NCI-H460 (cell line): Measurements from ENCODE around the gene HBA1. TPM values are rescaled to one million over a fixed set of nuclear protein-coding genes. Genes with fewer than 3 reads are reported as not detected.
"Not testable (repeated sequence)": the region's sequence is repeated elsewhere in the genome, so short reads cannot be mapped to it uniquely, and the experiment has no call there.

Experiments
- DNase-seq: peaks from one replicate; pipeline ENCODE4 v3.0.0-alpha.2; 2016; ENCODE audit warnings: low read depth; ENCODE audit errors: extremely low read depth
- total RNA-seq: library from RNA; depleted of rRNA; stranded (reverse); fragments of >200 nt; shearing (Covaris generic); gene quantifications from 2 replicates; pipeline ENCODE4 v1.2.3, GENCODE V29; 2014

HBA1 gene
- total RNA-seq, 1 experiment from 2014 or later, result 2.2 TPM

DNA sequence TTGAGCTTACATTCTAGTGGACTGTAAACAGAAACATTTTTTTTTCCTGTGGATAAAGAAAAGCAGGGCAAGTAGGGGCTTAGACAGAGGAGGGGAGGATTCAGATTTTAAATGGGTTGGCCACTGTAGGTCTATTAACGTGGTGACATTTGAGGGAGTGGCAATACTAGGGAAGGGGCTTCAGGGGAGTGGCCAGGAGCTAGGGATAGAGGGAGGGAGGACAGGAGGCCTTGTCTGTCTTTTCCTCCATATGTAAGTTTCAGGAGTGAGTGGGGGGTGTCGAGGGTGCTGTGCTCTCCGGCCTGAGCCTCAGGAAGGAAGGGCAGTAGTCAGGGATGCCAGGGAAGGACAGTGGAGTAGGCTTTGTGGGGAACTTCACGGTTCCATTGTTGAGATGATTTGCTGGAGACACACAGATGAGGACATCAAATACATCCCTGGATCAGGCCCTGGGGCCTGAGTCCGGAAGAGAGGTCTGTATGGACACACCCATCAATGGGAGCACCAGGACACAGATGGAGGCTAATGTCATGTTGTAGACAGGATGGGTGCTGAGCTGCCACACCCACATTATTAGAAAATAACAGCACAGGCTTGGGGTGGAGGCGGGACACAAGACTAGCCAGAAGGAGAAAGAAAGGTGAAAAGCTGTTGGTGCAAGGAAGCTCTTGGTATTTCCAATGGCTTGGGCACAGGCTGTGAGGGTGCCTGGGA, 17.2 kb upstream of the HBA1 start:
- no peak for DNase-seq

DNA sequence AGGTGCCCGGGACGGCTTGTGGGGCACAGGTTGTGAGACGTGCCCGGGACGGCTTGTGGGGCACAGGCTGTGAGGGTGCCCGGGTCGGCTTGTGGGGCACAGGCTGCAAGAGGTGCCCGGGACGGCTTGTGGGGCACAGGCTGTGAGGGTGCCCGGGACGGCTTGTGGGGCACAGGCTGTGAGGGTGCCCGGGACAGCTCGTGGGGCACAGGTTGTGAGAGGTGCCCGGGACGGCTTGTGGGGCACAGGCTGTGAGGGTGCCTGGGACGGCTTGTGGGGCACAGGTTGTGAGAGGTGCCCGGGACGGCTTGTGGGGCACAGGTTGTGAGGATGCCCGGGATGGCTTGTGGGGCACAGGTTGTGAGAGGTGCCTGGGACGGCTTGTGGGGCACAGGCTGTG, 16.2 kb upstream of the HBA1 start:
- DNase-seq, result not testable (repeated sequence)

GRCh38 chr16:160691-161190, 15.7 kb upstream of the HBA1 start:
- DNase-seq, result no peak

GRCh38 chr16:162271-162991, 14.0 kb upstream of the HBA1 start:
- no peak for DNase-seq

GRCh38 chr16:163139-163538, 13.3 kb upstream of the HBA1 start:
- not testable (repeated sequence) for DNase-seq

DNA sequence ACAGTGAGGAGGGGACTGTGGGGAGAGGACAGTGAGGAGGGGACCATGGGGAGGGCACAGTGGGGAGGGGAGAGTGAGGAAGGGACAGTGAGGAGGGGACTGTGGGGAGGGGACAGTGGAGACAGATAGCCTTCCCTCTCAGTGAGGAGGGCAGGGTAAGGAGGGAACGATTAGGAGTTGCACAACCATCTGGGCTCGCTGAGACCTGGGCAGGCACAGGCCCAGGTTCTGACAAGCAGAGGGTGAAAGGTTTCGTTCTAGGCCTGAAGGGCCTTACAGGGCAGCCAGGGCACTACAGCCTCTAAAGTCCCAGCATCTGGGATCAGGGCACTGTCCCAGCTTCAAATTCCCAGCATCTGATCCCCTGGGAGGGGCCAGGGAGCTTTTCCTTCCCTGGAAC, 12.8 kb upstream of the HBA1 start:
- DNase-seq, result not testable (repeated sequence)

DNA sequence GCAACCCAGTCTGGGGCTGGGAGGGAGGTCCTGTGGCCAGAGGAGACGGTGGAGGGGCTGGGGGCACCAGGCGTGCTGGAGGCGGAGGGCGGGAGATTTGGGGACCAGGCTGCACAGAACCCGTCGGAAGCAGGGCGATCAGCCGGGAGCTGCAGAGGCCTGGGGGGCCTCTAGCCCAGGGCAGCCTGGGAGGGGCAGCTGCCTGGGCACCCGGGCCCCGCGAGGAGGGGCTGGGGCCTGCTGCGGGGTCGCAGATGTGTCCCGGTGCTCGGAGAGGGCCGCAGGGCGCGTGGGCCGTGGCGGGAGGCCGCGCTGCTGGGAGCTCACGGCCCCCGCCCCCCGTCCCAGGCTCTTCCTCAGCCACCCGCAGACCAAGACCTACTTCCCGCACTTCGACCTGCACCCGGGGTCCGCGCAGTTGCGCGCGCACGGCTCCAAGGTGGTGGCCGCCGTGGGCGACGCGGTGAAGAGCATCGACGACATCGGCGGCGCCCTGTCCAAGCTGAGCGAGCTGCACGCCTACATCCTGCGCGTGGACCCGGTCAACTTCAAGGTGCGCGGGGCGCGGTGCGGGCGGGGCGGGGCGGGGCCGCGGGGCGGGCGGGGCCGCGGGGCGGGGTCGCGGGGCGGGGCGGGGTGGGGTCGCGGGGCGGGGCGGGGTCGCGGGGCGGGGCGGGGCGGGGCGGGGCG, 12.2 kb upstream of the HBA1 start:
- DNase-seq, result not testable (repeated sequence)

- DNase-seq, result no peak
These were observed 11.5 kb upstream of the HBA1 start for GRCh38 chr16:164827-165538.

DNA sequence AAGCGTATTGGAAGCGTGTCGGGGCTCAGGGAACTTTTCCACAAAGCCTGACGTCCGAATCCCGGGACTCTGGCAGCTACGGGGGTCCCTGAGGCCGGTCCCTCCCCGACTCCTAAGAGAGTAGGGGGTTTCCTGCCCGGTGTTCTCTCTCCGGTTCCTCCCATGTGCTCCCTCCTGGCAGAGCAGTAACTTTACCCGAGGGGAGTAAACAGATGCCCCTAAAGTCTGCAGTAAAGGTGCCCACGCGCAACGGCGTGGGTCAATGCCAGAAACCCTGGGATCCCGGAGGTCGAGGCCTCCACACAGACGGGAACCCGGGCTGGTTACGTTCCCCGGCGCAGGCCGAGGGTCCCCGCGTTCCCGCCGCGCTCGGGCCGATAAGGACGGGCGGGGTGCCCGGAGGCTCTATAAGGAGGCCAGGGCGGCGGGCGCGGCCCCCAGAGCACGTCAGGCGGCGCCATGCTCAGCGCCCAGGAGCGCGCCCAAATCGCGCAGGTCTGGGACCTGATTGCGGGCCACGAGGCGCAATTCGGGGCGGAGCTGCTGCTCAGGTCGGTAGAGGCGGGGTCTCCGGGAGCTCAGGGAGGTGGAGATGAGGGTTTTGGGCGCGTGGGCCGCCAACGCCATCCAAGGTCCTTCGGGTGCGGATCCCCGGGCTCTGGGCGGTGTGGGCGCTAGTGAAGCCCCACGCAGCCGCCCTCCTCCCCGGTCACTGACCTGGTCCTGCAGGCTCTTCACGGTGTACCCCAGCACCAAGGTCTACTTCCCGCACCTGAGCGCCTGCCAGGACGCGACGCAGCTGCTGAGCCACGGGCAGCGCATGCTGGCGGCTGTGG, 10.7 kb upstream of the HBA1 start, which contains the start of gene HBM:
Gene HBM, plus strand, starts transcription at position 440 of the 836 bp plus-strand sequence. Its CDS starts 20 bp downstream, at position 460.
- no peak for DNase-seq

GRCh38 chr16:166375-167121, 9.9 kb upstream of the HBA1 start:
- DNase-seq, result no peak

DNA sequence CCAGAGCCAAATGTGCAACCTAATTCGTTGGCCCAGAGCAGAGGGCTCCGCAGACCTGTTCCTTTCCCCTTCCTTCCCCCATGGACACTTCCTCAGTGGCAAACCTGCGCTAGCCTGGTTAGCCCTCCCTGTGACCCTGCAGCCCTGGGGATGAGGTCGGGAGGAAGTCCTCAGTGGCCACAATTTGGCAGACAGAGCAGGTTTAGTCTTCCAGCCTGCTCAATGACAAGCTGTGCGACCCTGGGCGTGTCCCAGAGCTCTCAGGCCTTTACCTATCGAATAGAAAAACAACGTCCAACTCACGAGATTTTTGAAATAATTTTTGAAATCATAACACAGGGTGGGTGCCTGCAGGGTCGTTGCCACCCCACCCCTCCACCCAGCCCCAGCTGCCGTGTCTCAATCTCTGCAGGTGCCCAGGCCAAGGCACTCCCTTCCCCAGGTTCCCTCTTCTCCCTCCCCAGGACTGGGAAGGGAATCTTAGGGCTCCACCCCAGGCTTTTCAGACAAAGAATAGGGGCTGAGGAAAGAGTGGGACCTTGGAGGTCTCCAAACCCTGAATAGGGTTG, 9.3 kb upstream of the HBA1 start:
- no peak for DNase-seq

DNA sequence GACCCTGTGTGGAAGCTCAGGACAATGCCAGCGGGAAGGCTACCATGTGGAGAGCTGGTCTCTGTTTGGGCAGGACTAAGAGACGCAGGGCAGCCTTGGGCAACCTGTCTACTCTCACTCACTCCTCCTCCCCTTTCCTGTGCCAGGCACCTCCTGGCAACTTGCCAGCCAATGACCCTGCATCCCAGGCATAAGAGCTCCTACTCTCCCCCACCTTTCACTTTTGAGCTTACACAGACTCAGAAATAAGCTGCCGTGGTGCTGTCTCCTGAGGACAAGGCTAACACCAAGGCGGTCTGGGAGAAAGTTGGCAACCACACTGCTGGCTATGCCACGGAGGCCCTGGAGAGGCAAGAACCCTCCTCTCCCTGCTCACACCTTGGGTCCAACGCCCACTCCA, 8.1 kb upstream of the HBA1 start:
- no peak for DNase-seq

GRCh38 chr16:169014-169413, 7.5 kb upstream of the HBA1 start:
- no peak for DNase-seq

DNA sequence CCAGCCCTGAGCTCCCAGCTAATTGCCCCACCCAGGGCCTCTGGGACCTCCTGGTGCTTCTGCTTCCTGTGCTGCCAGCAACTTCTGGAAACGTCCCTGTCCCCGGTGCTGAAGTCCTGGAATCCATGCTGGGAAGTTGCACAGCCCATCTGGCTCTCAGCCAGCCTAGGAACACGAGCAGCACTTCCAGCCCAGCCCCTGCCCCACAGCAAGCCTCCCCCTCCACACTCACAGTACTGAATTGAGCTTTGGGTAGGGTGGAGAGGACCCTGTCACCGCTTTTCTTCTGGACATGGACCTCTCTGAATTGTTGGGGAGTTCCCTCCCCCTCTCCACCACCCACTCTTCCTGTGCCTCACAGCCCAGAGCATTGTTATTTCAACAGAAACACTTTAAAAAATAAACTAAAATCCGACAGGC, 6.4 kb upstream of the HBA1 start:
- peak; percentile 26 for DNase-seq

DNA sequence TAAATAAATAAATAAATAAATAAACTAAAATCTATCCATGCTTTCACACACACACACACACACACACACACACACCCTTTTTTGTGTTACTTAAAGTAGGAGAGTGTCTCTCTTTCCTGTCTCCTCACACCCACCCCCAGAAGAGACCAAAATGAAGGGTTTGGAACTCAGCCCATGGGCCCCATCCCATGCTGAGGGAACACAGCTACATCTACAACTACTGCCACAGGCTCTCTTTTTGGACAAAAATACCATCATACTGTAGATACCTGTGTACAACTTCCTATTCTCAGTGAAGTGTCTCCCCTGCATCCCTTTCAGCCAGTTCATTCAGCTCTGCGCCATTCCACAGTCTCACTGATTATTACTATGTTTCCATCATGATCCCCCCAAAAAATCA, 5.7 kb upstream of the HBA1 start:
- DNase-seq, result no peak

DNA sequence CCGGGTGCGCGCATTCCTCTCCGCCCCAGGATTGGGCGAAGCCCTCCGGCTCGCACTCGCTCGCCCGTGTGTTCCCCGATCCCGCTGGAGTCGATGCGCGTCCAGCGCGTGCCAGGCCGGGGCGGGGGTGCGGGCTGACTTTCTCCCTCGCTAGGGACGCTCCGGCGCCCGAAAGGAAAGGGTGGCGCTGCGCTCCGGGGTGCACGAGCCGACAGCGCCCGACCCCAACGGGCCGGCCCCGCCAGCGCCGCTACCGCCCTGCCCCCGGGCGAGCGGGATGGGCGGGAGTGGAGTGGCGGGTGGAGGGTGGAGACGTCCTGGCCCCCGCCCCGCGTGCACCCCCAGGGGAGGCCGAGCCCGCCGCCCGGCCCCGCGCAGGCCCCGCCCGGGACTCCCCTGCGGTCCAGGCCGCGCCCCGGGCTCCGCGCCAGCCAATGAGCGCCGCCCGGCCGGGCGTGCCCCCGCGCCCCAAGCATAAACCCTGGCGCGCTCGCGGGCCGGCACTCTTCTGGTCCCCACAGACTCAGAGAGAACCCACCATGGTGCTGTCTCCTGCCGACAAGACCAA, 4.0 kb upstream of the HBA1 start, which contains the start of gene HBA2:
Gene HBA2, plus strand, starts transcription at position 503 of the 568 bp plus-strand sequence. Its CDS starts 37 bp downstream, at position 540.
- not testable (repeated sequence) for DNase-seq

GRCh38 chr16:173211-173854, 3.1 kb upstream of the HBA1 start:
- DNase-seq, result not testable (repeated sequence)
